NCI-H82 treated with DMSO at 0.1 percent for 48 hours (cell line): ENCODE data around the gene SYPL2.
"Not testable (repeated sequence)": the region's sequence is repeated elsewhere in the genome, so short reads cannot be mapped to it uniquely, and the experiment has no call there.

Experiments used
- DNase-seq: peaks from one replicate; lab custom pipeline; 2025; ENCODE audit not compliant: unreplicated experiment; lab: John Stamatoyannopoulos, UW

The SYPL2 gene

DNA sequence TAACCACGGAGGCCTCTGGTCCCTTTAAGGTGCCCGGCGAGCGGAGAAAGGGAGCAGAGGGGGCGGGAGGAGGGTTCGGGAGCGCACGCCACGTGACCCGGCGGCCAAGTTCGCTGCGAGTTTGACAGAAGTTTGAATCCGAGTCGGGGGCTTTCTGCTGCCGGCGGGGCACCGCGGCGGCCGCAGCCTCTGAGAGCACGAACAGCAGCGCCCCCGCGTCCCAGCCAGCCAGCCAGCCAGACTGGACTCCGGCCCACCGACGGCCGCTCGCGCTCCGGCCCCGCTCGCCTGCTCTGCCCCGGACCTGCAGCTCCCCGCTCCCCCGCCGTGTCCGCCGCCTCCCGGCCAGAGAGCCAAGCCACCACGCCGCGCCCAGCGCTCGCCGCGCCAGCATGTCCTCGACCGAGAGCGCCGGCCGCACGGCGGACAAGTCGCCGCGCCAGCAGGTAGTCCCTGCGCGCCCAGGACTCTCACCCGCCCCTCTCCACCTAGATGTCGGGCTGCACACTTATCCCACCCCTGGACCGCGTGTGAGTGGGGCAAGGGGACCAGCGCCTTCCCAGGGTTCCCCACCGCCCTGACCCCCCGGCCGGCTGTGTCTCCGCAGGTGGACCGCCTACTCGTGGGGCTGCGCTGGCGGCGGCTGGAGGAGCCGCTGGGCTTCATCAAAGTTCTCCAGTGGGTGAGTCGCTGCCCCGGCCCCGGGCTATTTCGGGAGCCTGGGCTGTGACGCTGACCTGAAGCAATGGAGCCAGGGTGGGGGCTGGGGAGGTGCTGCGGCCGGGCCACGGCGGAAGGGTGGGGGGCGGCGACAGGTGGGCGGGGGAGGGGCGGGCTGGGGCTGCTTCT lies at the start of gene SYPL2:
SYPL2 (plus strand) TSS at position 95 of the 849 bp plus-strand sequence; CDS start at position 393, 298 bp downstream.
- DNase-seq = no peak

DNA sequence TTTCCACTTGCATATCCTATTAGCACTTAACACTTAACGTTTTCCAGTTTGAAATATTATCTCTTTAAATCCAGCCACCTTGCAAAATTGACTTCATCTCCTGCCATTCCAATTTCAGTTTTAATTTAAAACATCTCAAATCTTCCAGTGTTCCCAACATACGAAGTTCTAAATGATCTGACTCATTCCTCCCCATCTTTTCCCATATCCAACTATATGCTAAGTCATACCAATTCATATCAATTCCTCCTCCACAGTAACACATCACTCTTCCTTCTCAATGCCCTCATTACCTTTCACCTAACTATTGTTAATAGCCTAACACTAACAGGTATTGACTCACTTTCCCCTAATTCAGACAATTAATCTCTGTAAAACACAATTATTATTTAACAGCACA lies 42.8 kb upstream of the SYPL2 start:
- DNase-seq = no peak

DNA sequence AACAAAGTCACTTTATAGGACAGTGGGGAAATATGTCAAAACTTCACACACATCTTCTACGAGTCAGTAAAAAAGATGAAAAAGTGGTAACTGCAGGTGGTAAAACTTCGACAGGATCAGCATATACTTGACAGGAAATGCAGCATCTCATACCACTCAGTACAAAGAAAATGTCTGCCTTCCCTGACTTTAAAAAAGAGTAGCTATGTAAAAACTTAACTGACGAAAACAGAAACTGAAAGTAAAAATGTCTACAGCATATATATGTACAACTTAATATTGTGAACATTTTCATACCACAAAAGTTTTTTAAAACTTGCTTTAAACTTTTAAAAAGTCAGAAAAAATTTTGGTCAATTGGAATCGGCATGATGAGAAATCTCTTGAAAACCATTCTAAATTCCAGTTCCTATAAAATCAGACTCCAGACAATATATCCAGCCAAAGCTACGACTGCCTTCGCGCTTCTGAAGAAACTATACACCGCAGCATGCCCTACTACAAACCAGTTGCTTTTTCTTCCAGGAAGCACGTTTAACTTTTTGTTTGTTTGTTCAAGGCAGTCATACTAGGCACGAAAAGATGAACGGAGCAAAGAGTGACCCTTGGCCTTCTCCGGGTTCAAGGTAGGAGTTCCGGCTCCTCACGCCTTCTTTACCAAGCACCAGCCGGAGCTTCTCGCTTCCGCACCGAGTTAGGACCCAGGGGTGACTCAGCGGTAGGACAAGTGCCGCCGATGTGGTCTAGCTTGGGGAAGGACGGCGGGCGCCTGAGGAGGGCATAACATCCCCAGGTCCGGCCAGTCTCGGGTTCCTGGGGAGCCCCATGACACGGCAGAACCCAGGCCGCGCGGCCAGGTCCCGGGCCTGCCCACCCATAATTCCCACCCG lies 40.7 kb upstream of the SYPL2 start:
- DNase-seq = no peak

DNA sequence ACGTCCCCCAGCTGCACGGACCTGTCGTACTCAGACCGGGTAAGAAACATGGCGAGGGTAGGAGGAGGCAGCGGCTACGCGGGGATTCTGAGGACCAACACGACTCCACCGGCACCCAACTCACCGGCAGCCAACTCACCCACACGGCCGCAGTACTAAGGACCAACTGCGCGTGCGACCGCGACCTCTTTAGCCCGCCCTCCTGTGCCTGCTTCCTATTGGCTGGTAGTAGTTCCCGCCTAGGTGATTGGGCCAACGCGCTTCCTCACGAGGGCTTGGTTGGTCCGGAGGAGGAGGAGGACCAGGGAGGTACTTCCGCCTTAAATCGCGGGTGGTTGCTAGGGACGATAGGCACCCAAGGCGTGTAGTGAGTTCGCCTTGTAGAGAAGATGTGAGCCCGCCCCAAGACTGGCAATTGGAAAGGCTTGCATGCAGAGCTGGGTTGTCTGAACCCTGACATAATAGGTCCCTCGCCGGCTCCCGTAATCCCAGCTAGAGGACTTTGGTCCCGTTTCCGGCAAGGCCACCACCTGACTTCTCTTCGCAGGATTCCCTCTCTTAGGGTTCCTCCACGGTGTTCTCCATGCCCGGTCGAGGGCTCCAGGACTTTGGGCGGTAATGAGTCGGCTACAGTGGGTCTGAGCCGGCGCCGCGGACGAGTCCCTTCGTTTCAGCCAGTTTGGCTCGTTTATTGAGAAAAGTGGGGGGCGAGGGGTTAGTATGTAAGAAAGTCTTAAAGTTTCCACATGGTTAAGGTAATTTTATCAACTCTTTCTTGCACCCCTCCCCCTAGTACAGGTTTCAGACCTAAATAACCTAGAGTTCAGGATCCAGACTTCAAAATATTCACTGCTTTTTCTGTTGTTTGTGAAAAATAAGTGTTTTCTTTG lies 39.8 kb upstream of the SYPL2 start, which contains the start of gene PSMA5:
PSMA5 (minus strand) TSS at position 168 of the 890 bp plus-strand sequence; CDS start at position 50, 118 bp downstream.
- peak; percentile 97 for DNase-seq

DNA sequence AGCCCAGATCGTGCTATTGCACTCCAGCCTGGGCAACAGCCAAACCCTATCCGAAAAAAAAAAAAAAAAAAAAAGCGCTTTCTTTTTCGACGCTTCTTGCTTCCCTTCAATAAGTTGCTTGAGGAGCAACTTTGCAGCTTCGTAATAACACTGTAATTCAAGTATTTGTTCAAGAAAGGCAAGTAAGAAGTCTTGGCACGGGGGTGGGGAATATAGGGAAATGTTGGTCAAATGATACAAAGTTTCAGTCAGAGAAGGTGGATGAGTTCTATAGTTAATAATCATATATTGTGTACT lies 39.2 kb upstream of the SYPL2 start:
- DNase-seq = no peak

DNA sequence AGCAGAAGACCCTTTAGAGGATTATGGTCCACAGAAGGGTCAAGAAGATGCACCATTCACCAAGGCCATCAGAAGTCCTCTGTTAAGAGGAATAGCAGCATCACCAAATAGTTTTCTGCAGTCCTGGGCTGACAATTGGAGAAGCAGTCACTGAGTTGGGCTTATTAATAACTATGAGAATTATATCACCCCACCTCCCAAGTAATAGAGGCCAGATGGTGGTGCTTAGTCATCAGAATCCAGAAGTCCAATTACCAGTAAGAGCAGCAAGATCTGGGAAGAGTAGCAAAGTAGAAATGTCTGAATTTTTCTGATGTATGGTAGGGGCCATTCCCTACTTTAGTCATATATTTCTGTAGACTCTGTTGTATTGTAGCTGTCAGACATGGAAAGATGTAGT lies 34.0 kb upstream of the SYPL2 start:
- no peak for DNase-seq

DNA sequence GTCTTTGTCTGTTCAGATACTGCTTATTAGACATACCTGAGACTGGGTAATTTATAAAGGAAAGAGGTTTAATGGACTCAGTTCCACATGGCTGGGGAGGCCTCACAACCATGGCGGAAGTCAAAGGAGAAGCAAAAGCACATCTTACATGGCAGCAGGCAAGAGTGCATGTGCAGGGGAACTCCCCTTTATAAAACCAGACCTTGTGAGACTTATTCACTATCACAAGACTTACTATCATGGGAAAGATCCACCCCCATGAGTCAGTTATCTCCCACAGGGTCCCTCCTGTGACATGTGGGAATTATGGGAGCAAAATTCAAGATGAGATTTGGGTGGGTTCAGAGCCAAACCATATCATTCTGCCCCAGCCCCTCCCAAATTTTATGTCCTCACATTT lies 33.0 kb upstream of the SYPL2 start:
- DNase-seq = no peak

DNA sequence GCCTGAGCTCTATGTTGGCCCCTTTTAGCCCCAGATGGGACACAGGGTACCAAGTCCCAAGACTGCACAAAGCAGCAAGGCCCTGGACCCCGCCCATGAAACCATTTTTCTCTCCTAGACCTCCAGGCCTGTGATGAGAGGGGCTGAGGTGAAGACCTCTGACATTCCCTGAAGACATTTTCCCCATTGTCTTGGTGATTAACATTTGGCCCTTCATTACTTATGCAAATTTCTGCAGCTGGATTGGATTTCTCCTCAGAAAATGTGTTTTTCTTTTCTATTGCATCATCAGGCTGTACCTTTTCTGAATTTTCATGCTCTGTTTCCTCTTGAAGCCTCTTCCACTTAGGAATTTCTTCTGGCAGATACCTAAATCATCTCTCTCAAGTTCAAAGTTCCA lies 31.9 kb upstream of the SYPL2 start:
- DNase-seq = no peak

DNA sequence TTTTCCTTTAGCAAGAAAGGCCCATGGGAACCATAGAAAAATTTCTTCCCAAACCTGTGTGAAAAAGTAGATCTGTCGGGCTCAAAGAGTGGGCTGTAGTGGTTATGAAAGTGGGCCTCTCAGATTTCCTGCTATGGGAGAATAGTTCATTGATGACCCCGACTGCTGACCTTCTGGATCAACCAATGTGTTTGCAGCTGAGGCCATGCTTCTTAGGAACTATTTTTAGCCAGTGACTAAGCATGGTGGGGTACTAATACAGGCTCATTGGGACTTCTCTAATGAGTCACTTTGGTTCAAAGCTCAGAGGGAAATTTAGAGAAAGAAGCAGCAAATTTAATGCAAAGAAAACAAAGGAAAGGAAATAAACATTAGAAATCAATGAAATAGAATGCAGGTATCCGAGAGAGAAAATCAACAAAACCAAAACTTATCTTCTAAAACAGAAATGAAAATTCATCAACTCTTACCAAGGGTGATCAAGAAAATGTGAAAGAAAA lies 27.5 kb upstream of the SYPL2 start:
- DNase-seq = no peak

DNA sequence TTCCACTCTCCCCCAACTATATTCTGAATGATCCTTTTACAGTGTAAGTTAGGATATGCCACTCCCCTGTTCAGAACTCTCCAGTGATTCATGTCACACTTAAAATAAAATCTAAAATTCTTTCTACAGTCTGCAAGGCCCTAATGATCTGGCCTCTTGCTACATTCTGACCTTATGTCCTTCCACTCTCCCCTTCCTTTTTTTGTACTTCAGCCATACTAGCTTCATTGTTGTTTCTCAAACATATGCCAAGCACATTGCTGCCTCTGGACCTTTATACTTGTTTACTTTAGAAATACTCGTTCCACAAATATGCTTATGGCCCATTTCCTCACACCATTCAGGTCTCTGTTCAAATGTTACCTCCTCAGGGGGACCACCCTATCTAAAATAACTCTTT lies 25.3 kb upstream of the SYPL2 start:
- no peak for DNase-seq

DNA sequence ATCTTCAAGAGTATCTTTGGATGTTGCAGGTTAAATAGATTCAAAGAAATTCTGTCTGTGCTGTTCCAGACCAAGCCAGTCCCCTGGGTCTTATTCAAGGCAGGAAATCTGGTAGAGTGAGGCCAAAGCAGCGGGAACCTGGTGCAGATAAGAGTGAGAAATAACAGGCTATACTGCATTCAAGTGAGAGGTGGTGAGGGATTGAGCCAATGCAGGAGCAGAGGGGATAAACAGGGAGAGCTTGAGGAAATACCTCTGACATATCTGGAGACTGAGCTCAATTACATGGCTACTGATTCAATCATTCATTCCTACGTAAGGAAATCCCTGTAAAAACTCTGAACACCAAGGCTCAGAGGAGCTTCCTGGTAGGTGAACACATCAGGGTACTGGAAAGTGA lies 22.9 kb upstream of the SYPL2 start:
- DNase-seq = no peak

DNA sequence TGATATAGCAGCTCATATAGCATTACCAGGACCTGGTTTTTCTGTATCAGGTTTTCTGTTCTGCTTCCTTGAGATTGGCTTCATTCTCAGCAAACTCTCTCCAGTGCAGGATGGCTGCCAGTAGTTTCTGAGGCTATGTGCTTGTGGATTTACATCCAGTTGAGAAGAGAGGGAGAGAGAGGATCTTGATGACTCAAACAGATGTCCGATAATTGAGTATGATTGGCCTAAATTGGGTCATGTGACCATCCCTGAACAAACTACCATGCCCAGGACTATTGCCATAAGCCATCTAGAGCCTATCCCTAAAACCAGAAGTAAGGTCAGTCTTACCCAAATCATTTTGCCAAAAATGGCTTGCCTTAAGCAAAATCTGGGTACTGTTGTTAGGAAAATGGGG lies 22.0 kb upstream of the SYPL2 start:
- no peak for DNase-seq

DNA sequence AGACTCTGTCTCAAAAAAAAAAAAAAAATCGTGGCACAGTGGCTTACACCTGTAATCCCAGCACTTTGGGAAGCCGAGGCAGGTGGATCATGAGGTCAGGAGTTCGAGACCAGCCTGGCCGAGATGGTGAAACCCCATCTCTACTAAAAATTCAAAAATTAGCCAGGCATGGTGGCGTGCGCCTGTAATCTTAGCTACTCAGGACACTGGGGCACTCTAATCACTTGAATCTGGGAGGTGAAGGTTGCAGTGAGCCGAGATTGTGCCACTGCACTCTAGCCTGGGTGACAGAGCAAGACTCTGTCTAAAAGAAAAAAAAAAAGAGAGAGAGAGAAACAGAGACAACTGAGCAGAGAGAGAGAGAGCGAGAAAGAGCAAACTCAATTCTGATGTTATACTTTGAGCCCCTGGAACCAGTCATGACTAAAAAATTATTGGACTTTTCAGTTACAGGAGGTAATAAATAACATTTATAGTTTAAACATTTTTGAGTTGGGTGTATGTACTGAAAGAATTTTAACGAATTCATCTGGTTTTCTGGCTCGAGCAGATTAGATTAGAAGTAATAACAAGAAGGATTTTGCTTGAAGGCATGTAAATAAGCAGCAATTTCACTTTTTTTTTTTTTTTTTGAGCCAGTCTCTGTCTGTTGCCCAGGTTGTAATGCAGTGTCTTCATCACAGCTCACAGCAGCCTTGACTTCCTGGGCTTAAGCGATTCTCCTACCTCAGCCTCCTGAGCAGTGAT lies 20.2 kb upstream of the SYPL2 start:
- not testable (repeated sequence) for DNase-seq

DNA sequence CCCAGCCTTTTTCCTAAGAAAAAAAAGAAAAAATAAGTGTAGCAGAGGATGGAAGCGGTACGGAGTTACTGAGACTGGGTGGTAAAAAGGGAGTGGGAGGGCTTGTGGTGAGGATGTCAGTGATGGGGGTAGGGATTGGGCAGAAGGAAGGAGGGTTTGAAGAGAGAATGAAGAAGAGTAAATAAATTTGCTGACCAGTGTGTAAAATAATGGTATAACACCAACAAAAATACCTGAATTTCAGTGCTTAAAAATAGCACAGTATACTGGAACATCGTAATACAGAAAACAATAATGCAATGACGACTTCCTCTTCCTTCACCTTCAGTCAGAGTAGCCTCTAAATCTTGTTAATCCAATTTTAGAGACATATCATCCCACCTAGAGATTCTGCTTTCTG lies 18.8 kb upstream of the SYPL2 start:
- no peak for DNase-seq

DNA sequence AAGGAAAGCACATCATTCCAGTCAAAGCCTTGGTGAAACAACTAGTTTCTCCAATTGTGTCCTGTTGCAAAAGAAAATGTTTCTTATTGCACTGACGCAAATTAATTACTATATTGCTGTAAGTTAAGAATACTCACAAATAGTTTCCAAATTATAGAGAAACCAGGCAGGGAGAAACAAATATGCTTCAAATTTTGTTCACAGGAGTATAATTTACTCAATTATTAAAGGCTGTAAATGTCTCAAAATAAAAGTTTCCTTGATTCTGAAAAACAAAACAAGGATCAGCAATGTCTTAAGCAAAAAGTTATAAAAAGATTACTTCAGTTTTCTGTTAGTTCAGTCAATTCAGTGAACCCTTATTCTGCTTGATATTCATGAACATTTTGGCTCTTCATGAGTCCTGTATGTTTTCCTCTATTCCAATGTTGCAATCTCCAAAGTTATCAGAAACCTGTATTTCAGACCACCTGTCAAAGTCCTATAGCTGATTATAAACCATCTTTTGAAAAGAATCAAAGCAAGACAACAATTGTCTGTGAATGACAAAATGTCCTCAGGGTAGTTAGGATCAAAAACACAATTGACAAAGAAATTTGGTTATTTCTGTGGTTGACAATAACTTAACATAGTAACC lies 11.7 kb upstream of the SYPL2 start:
- no peak for DNase-seq

DNA sequence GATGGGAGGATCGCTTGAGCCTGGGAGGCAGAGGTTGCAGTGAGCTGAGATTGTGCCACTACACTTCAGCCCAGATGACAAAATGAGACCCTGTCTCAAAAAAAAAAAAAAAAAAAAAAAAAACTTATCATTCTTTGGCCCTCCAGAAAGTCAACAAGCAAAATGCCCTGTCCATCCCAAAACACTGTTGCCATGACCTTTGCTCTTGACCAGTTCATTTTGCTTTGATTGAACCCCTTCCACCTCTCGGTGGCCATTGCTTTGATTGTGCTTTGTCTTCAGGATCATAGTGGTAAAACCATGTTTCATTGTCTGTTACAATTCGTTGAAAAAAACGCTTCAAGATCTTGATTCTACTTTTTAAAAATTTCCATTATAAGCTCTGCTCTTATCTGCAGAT lies 8.5 kb upstream of the SYPL2 start:
- no peak for DNase-seq

DNA sequence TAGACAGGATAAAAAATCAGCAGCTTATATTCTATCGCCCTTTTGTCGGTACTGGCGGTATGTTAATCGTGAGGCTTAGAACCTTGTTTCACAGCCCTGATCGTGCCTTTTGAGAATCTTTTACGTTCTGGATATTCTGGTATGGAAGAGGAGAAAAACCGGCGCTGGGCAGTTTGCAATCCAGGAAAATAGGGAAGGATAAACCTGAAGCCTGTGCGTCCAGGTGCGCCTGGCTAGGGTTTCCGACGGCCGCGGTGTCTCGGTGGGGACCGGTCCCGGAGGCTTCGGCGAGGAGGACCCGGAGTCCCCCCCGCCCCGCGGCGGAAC lies 258 bp upstream of the SYPL2 start:
- no peak for DNase-seq

DNA sequence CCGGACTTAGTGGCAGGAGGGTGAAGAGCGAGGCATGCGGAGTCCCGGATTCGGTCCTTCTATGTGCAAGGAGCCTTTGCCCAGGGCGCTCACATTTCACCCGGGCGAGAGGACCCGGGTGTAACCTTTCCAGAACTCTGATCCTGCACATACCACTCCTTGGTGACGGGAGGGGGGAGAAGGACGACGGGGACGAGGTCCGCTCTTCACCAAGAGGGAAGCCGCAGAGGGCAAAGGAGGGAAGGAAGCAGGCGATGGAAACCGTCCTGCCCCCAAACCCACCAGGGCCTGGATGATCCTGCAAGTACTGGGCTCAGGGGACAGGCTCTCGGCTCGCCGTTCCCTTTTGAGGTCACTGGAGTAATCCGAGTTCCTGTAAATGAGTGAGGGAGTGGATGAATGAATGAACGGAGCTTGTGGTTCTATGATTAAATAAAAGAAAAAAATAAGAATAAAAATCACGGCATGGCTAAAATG lies 993 bp downstream of the SYPL2 start:
- no peak for DNase-seq

DNA sequence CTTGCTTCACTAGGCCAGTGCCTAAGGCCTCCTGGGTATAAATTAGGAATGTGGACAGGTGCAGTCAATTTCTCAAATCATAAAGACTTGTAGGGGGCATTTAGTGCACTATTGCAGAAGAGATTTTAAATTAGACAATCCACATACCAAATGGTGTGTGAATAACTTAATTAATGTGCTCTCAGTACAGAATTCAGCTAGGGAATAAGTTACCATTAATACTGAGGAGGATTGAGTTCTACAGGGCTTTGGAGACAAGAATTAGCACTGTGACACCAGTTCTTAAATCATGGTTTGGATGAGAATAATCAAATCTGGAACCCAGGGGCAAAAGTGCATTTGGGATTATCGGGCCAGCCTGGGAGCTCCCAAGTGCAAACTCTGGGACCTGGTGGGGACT lies 1.7 kb downstream of the SYPL2 start:
- no peak for DNase-seq

DNA sequence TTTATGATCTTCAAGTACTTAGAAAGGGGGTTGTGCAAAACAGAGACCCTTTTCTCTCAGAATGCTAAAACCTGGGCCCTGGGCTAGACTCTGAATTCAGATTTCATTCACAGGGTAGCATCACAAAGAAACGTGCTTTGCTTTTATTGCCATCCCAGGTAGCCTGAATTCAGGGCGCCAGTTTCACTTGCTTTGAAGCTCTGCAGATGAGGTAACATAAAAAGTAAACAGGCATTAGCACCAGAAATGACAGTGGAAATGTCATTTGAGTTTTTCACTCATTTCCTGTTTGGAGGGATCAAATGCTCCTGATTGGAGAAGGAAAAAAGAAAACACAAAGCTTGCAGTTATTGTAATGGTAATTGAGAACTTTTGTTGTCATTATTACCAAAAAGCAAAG lies 2.6 kb downstream of the SYPL2 start:
- no peak for DNase-seq
